Measurements from ENCODE around the gene CDHR4. TPM values are rescaled to one million over a fixed set of nuclear protein-coding genes. Genes with fewer than 3 reads are reported as not detected.

CDHR4 gene
- total RNA-seq, 1 experiment from 2014 or later = not detected

DNA sequence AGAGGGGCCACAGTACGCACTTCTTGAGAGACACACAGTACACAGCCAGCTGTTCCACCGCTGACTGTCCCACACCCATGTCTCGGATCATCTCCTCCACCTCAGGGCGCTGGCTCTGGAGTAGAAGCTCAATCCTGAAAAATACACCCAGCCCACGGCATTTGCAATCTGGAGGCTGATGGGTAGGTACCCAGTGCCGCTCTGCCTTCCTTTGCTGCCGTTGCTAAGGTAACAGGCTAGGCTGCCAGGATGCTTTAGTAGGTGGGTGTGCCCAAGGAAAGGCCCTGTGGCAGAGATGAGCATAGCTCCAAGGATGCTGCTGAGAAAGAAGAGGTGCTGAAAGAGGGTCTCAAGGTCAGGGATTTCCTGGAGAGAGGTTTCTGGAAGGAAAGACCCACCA is 42.1 kb upstream of the CDHR4 start:
- H3K27ac ChIP-seq (ENCODE audit: insufficient read length, low read depth, low read length) = no peak overlapping the region
- no peaks in the 10 kb centered on the region for H3K27me3 ChIP-seq (ENCODE audit: insufficient read depth, low read length)
- no peak overlapping the region for H3K14ac ChIP-seq (ENCODE audit: insufficient read depth, low read length)
- H3K56ac ChIP-seq (ENCODE audit: insufficient read length, low read depth, low read length) = no peak overlapping the region
- no peak overlapping the region for H2AFZ ChIP-seq (ENCODE audit: low read length)
- no peak overlapping the region for H3K4ac ChIP-seq (ENCODE audit: low read depth, low read length)
- H3K9me3 ChIP-seq (ENCODE audit: control insufficient read depth, low read depth, low read length) = no peaks in the 10 kb centered on the region
- no peaks in the 10 kb centered on the region for H3K4me1 ChIP-seq (ENCODE audit: insufficient read depth, low read length)
- H3K23ac ChIP-seq (ENCODE audit: insufficient read length, low read depth, low read length) = no peak overlapping the region
- no peak overlapping the region for H3K4me3 Mint-ChIP-seq
- no peak overlapping the region for H3K4me2 ChIP-seq (ENCODE audit: insufficient read depth, insufficient read length, low read length)
- peak overlapping the region in 2 of 3 experiments; percentile 37 to 55; a peak in 2 of 7 replicates for H3K27ac Mint-ChIP-seq
- H3K27me3 Mint-ChIP-seq (ENCODE audit: low read depth) = no peaks in the 10 kb centered on the region
- H3K18ac ChIP-seq (ENCODE audit: insufficient read length, low read depth, low read length) = no peak overlapping the region
- no peak overlapping the region for H3K9ac ChIP-seq (ENCODE audit: extremely low read depth, insufficient read length, low read length)
- H3T11ph ChIP-seq (ENCODE audit: low read length) = no peak overlapping the region
- no peak overlapping the region for H2BK20ac ChIP-seq (ENCODE audit: low read depth, low read length, poor library complexity, severe bottlenecking)
- no peak overlapping the region for H4K91ac ChIP-seq (ENCODE audit: insufficient read length, low read depth, low read length)
- no peaks in the 10 kb centered on the region for H3K9me3 Mint-ChIP-seq
- H3K4me1 Mint-ChIP-seq = peaks cover 13 to 17% of the 10 kb centered on the region in 2 experiments
- H3K23me2 ChIP-seq (ENCODE audit: insufficient read length, low read depth, low read length, poor library complexity, severe bottlenecking) = no peaks in the 10 kb centered on the region
- H2BK15ac ChIP-seq (ENCODE audit: low read depth, low read length) = no peak overlapping the region
- no peak overlapping the region for H2AK5ac ChIP-seq (ENCODE audit: insufficient read length, low read length)
- H4K5ac ChIP-seq (ENCODE audit: insufficient read length, low read depth, low read length) = no peak overlapping the region
- H2BK120ac ChIP-seq (ENCODE audit: low read depth, low read length, poor library complexity, severe bottlenecking) = no peak overlapping the region
- WGBS (ENCODE audit: extremely low coverage, insufficient read length, low lambda C conversion rate) = no CpG with 5 or more reads among the region's 7 CpGs
- DNase-seq = no peak
- no peaks in the 10 kb centered on the region for H3K79me2 ChIP-seq (ENCODE audit: insufficient read depth, low read length)
- H4K8ac ChIP-seq (replicated peaks; ENCODE audit: insufficient read length, low read depth, low read length) = no peak overlapping the region
- H4K20me1 ChIP-seq (ENCODE audit: control insufficient read depth, insufficient read depth, insufficient read length) = no peaks in the 10 kb centered on the region
- H2BK5ac ChIP-seq (ENCODE audit: insufficient read length, low read length) = no peak overlapping the region
- peaks cover 36 to 75% (median 71%) of the 10 kb centered on the region in 3 experiments; a peak in 6 of 7 replicates for H3K36me3 Mint-ChIP-seq (ENCODE audit: insufficient read depth in 1 of 3, low read depth in 3 of 3)
- H3K79me1 ChIP-seq (ENCODE audit: insufficient read depth, low read depth, low read length, poor library complexity, severe bottlenecking) = no peaks in the 10 kb centered on the region
- no peak overlapping the region for H2BK12ac ChIP-seq (ENCODE audit: insufficient read length, low read depth, low read length)
- TF ChIP-seq, protein P1, sequence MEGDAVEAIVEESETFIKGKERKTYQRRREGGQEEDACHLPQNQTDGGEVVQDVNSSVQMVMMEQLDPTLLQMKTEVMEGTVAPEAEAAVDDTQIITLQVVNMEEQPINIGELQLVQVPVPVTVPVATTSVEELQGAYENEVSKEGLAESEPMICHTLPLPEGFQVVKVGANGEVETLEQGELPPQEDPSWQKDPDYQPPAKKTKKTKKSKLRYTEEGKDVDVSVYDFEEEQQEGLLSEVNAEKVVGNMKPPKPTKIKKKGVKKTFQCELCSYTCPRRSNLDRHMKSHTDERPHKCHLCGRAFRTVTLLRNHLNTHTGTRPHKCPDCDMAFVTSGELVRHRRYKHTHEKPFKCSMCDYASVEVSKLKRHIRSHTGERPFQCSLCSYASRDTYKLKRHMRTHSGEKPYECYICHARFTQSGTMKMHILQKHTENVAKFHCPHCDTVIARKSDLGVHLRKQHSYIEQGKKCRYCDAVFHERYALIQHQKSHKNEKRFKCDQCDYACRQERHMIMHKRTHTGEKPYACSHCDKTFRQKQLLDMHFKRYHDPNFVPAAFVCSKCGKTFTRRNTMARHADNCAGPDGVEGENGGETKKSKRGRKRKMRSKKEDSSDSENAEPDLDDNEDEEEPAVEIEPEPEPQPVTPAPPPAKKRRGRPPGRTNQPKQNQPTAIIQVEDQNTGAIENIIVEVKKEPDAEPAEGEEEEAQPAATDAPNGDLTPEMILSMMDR (conservative IDR thresholded peaks at IDR 0.05) = no peak

Measured in H9 (cell line).